Sigmoid colon (tissue), 4 donors: ENCODE results near the gene SLC34A1.

Experiments
- CTCF ChIP-seq, 4 experiments: fragments of 450-650 bp in 3 of 4; fragments of 200-600 bp in 1 of 4; IDR thresholded peaks; one replicate each; pipeline ENCODE4 v1.5.1; 2016 to 2019; ENCODE audit warnings: antibody characterized with exemption in 4 of 4, mild to moderate bottlenecking in 3 of 4, moderate library complexity in 2 of 4
- EP300 ChIP-seq, 4 donors: sonication (generic); formaldehyde crosslinking; IDR thresholded peaks; one replicate each; pipeline ENCODE4 v1.6.1; 2017; ENCODE audit warnings: antibody characterized with exemption in 4 of 4
- POLR2A ChIP-seq, 2 donors: fragments of 450-650 bp; IDR thresholded peaks; one replicate each; pipeline ENCODE4 v1.6.1; 2016; ENCODE audit warnings: antibody characterized with exemption in 2 of 2, mild to moderate bottlenecking in 2 of 2, moderate library complexity in 2 of 2

DNA sequence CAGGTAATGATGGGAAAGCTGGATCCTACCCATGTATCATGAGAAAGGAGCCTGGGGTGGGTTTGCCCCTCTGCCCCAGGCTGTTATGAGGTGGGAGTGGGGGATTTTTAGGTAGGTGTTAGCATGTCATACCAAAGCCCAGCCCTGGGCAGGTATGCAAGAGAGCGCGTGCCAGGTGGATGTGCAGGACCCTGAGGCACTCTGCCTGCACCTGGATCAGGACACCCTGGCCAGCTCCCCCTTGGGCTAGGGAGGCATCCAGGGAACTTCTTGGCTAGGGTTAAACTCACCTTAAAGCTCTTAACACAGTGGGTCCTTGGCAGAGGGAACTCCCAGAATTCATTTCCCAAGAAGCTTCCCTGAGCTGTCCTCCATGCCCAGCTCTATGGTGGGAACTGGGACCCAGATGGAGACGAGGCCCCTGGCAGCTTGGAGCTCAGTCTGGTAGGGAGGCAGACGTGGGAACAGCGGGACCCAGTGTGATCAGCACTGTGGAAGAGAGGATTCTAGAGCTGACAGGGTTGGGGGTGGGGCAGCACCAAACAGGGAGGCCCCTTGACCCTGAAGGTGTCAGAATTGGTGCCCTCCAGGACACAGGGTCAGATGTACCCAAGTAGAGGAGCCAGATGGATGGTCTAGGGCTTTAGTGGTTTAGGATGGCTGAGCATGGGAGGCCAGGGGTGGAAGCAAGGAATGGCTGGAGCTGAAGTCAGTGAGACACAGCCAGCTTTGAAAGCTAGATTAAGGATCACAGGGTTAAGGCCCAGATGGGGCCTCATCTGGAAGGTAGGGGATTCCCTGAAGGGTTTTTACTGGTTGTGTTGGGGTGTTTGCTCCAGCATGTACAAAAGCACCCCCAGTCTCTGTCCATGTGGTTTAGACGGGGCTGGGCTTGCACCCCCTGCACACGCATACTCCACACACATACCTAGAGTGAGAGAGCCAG is 60.1 kb downstream of the SLC34A1 start:
- TF ChIP-seq CTCF (IDR thresholded peaks at IDR 0.05) (no peak), EP300 (IDR thresholded peaks at IDR 0.05) (no peak), POLR2A (IDR thresholded peaks at IDR 0.05) (no peak)
